CD4-positive, alpha-beta T cell treated with Interleukin-4 for 1 hour (primary cell): Measurements from ENCODE around the gene ATP5PB.

ENCODE experiments used
- DNase-seq, 2 donors: peaks; one replicate each; pipeline ENCODE4 v3.0.0-alpha.2; 2020 to 2022

The ATP5PB gene

GRCh38 chr1:111509997-111510375, 60.7 kb downstream of the ATP5PB start:
- no peak for DNase-seq

GRCh38 chr1:111511370-111511769, 62.1 kb downstream of the ATP5PB start:
- peak in 1 of 2 donors; percentile 49 for DNase-seq
